Measurements from ENCODE around the gene AGK.

GRCh38 chr7:141515941-141516340, 35.3 kb upstream of the AGK start:
- TF ChIP-seq POLR2AphosphoS5 (IDR thresholded peaks at IDR 0.05; ENCODE audit: low read depth, low read length): no peak
- no peak for TF ChIP-seq POLR2A (IDR thresholded peaks at IDR 0.05; ENCODE audit: low read depth, low read length)
- no peak for TF ChIP-seq SPI1 (IDR thresholded peaks at IDR 0.05; ENCODE audit: low read depth, low read length)
- no peak for TF ChIP-seq TAF1 (IDR thresholded peaks at IDR 0.05; ENCODE audit: low read depth, low read length)
- TF ChIP-seq PAX5 (IDR thresholded peaks at IDR 0.05; ENCODE audit: insufficient read depth, low read length, severe bottlenecking): no peak

Measured in GM12891 (cell line).